Measurements from ENCODE around the gene MORN2. TPM values are rescaled to one million over a fixed set of nuclear protein-coding genes. Genes with fewer than 3 reads are reported as not detected.
A peak's percentile ranks its signal among the peaks of the same experiment; 100 is the strongest.

Gene MORN2
- total and polyA plus RNA-seq, 2 of the 13 experiments (the other 11 are each of a cell fraction or from before 2014, with no cell fraction given), result 7.0 to 28.0 TPM

DNA sequence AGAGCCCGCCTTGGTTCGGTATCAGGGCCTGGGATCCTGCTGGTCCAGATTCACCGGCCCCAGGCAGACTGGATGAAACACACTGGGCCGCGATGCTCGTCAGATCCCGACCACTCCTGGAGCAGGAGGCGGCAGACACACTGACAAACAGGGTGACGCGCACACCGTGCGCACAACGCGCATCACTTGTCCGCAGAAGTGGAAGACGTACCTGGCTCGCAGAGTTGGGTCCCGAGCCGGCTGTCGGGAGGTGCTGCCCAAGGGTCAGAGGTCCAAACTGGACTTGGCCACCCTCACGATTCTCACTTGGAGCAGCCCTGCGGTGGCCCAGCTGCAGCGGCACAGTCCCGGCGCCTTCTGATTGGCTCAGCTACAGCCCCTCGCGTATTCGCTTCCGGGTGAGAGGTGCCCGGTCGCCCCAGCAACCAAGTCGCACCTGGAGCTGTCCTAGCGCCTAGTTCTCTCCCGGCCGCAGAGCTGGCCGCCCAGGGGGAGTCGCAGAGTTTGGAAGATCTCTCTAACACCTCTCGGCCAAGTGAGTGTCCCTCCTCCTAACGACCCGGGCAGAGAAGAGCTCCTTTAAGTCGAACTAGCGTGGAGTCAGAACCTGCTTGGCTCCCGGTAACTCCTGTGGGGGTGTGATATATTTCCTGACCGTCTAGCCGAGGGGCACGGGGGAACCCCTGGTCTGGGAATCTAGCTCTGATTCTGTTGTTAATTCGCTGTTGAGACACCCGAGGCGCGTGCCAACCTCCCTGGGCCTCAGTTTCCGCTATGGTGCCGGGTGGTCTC lies at the start of gene MORN2, which contains the start of gene DHX57 (continued):
- TF ChIP-seq ZNF318 (CRISPR knock-in tag; IDR thresholded peaks at IDR 0.05) (no peak), ZNF33A (CRISPR knock-in tag; IDR thresholded peaks at IDR 0.05; ENCODE audit: borderline replicate concordance) (peak; percentile 58; the same call in 1 of the 2 replicates), ZBTB4 (CRISPR knock-in tag; IDR thresholded peaks at IDR 0.05; ENCODE audit: borderline replicate concordance) (peak; percentile 86; the same call in 1 of the 2 replicates), HINFP (CRISPR knock-in tag; IDR thresholded peaks at IDR 0.05; ENCODE audit: low read depth) (peak; percentile 61; the same call in 1 of the 2 replicates), ZNF543 (CRISPR knock-in tag; IDR thresholded peaks at IDR 0.05) (peak; percentile 49; the same call in 1 of the 2 replicates), ATF5 (CRISPR knock-in tag; IDR thresholded peaks at IDR 0.05; ENCODE audit: low read depth) (no peak), ZBTB7B (CRISPR knock-in tag; IDR thresholded peaks at IDR 0.05) (0 out of 2 replicates have a peak, but pooled peaks have one; percentile 55), HNRNPUL1 (IDR thresholded peaks at IDR 0.05; ENCODE audit: low read depth, low read length) (no peak), THAP11 (CRISPR knock-in tag; IDR thresholded peaks at IDR 0.05) (peak; percentile 88), ZNF335 (CRISPR knock-in tag; IDR thresholded peaks at IDR 0.05) (peak; percentile 36; the same call in 1 of the 2 replicates), AGO2 (optimal IDR thresholded peaks at IDR 0.05; ENCODE audit: low read depth, low read length) (peak; percentile 39)
- TF ChIP-seq, protein P1, sequence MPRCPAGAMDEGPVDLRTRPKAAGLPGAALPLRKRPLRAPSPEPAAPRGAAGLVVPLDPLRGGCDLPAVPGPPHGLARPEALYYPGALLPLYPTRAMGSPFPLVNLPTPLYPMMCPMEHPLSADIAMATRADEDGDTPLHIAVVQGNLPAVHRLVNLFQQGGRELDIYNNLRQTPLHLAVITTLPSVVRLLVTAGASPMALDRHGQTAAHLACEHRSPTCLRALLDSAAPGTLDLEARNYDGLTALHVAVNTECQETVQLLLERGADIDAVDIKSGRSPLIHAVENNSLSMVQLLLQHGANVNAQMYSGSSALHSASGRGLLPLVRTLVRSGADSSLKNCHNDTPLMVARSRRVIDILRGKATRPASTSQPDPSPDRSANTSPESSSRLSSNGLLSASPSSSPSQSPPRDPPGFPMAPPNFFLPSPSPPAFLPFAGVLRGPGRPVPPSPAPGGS (CRISPR knock-in tag; IDR thresholded peaks at IDR 0.05), result peak; percentile 83
